HG03060 (cell line): ENCODE data around the gene PUM2.

Experiments used
- ATAC-seq: cut with Tn5 transposase; IDR thresholded peaks from one replicate; pipeline ENCODE4 v1.9.1; 2021; ENCODE audit warnings: low read depth, moderate number of reproducible peaks; ENCODE audit not compliant: unreplicated experiment

Gene PUM2

GRCh38 chr2:20207051-20207450, 143.6 kb downstream of the PUM2 start:
- ATAC-seq, result no peak

GRCh38 chr2:20205915-20206524, 144.6 kb downstream of the PUM2 start:
- no peak for ATAC-seq

- ATAC-seq, result no peak
Observed at GRCh38 chr2:20205069-20205468, 145.6 kb downstream of the PUM2 start.

GRCh38 chr2:20203521-20204225, 147.0 kb downstream of the PUM2 start:
- ATAC-seq, result no peak

- ATAC-seq, result no peak
Observed at GRCh38 chr2:20203072-20203471, 147.6 kb downstream of the PUM2 start.

- ATAC-seq, result no peak
Observed at GRCh38 chr2:20201671-20202070, 149.0 kb downstream of the PUM2 start.

GRCh38 chr2:20200697-20201555, 149.7 kb downstream of the PUM2 start:
- ATAC-seq, result no peak

- no peak for ATAC-seq
Observed at GRCh38 chr2:20199633-20200270, 150.9 kb downstream of the PUM2 start.

- ATAC-seq, result no peak
Observed at GRCh38 chr2:20198796-20199632, 151.6 kb downstream of the PUM2 start.
